ENCODE results near the gene BBS9.
"Not testable (repeated sequence)": the region's sequence is repeated elsewhere in the genome, so short reads cannot be mapped to it uniquely, and the experiment has no call there.

Gene BBS9

GRCh38 chr7:33128990-33129805 is at the start of gene BBS9:
Gene BBS9 (plus strand): TSS chr7:33129564. CDS start chr7:33146253, 16,689 bp downstream.
- DNase-seq, result peak; percentile 96

- DNase-seq, result no peak
Observed at GRCh38 chr7:33079763-33080690, 49.3 kb upstream of the BBS9 start.

- DNase-seq, result no peak
Observed at GRCh38 chr7:33087356-33087755, 42.0 kb upstream of the BBS9 start.

GRCh38 chr7:33087858-33088257 is 41.5 kb upstream of the BBS9 start:
- DNase-seq, result no peak

GRCh38 chr7:33089142-33089541 is 40.2 kb upstream of the BBS9 start:
- DNase-seq, result no peak

GRCh38 chr7:33091111-33091531 is 38.2 kb upstream of the BBS9 start:
- no peak for DNase-seq

- DNase-seq, result no peak
Observed at GRCh38 chr7:33091641-33092191, 37.6 kb upstream of the BBS9 start.

- DNase-seq, result no peak
Observed at GRCh38 chr7:33093266-33093665, 36.1 kb upstream of the BBS9 start.

GRCh38 chr7:33094745-33095275 is 34.6 kb upstream of the BBS9 start:
- DNase-seq, result not testable (repeated sequence)

- no peak for DNase-seq
Observed at GRCh38 chr7:33099154-33099940, 30.0 kb upstream of the BBS9 start.

GRCh38 chr7:33100770-33101169 is 28.6 kb upstream of the BBS9 start:
- DNase-seq, result no peak

GRCh38 chr7:33101906-33102305 is 27.5 kb upstream of the BBS9 start:
- no peak for DNase-seq

GRCh38 chr7:33107136-33108066 is 22.0 kb upstream of the BBS9 start:
- peak; percentile 35 for DNase-seq

GRCh38 chr7:33108554-33109004 is 20.8 kb upstream of the BBS9 start:
- DNase-seq, result no peak

- DNase-seq, result peak; percentile 83
Observed at GRCh38 chr7:33109005-33109757, 20.2 kb upstream of the BBS9 start, which contains the start of gene RP9. Gene RP9 (minus strand): TSS chr7:33109404. CDS start chr7:33109372, 32 bp downstream.

GRCh38 chr7:33109758-33110238 is 19.6 kb upstream of the BBS9 start:
- DNase-seq, result no peak

GRCh38 chr7:33111614-33112013 is 17.8 kb upstream of the BBS9 start:
- no peak for DNase-seq

- DNase-seq, result no peak
Observed at GRCh38 chr7:33114976-33115375, 14.4 kb upstream of the BBS9 start.

GRCh38 chr7:33118383-33118782 is 11.0 kb upstream of the BBS9 start:
- no peak for DNase-seq

GRCh38 chr7:33127085-33127484 is 2.3 kb upstream of the BBS9 start:
- no peak for DNase-seq

Measured in femur (tissue), 1 donor.